Lower lobe of right lung (tissue), 2 donors: ENCODE measurements around the gene GALNTL6. TPM values are rescaled to one million over a fixed set of nuclear protein-coding genes. Genes with fewer than 3 reads are reported as not detected.

Experiments used
- ATAC-seq, 2 donors: fragments of 200-7000 bp; cut with Tn5 transposase; one replicate each; pipeline ENCODE4 v1.9.1; 2020 to 2022; ENCODE audit warnings: mild to moderate bottlenecking in 2 of 2, moderate library complexity in 2 of 2
- DNase-seq: peaks from one replicate; pipeline ENCODE4 v3.0.0-alpha.2; 2020
- H3K27ac ChIP-seq: fragments of 200-600 bp; one replicate; pipeline ENCODE4 v1.8.0; 2022
- H3K27me3 ChIP-seq: fragments of 200-600 bp; one replicate; pipeline ENCODE4 v1.8.0; 2022; ENCODE audit warnings: low read depth
- H3K36me3 ChIP-seq: fragments of 200-600 bp; one replicate; pipeline ENCODE4 v1.8.0; 2022; ENCODE audit warnings: mild to moderate bottlenecking
- H3K4me1 ChIP-seq: fragments of 200-600 bp; one replicate; pipeline ENCODE4 v1.8.0; 2022
- H3K4me3 ChIP-seq: fragments of 200-600 bp; one replicate; pipeline ENCODE4 v1.8.0; 2022; ENCODE audit warnings: mild to moderate bottlenecking
- H3K9me3 ChIP-seq: fragments of 200-600 bp; one replicate; pipeline ENCODE4 v1.8.0; 2022
- CTCF ChIP-seq: fragments of 200-600 bp; IDR thresholded peaks from one replicate; pipeline ENCODE4 v1.8.0; 2022; ENCODE audit warnings: antibody characterized with exemption, mild to moderate bottlenecking
- intact Hi-C: fragments of 100-400 bp; cut with DNase I; formaldehyde crosslinking; loops from one replicate; pipeline ENCODE4 v1.11.0; 2022
- total RNA-seq: library from RNA; stranded (reverse); fragmentation: NEBNext Ultra II Directional; extraction: Animal tissue kit (Norgen Biotek cat#: 25700); gene quantifications from one replicate; pipeline ENCODE4 v1.2.1, GENCODE V29; 2021
- donor health status: DM: no; HTN: yes; CAD: no; lungs with severe emphysema.

The GALNTL6 gene
- total RNA-seq, 1 donor from 2014 or later, result not detected

GRCh38 chr4:172127168-172127567 lies 314.0 kb downstream of the GALNTL6 start:
- no peak overlapping the region for H3K4me3 ChIP-seq
- H3K36me3 ChIP-seq, result no peaks in the 10 kb centered on the region
- no peaks in the 10 kb centered on the region for H3K4me1 ChIP-seq
- H3K27ac ChIP-seq, result no peak overlapping the region
- ATAC-seq, result peak in 1 of 2 donors; percentile 29
- no peak for DNase-seq
- H3K27me3 ChIP-seq, result no peaks in the 10 kb centered on the region
- TF ChIP-seq CTCF, result no peak
- no peaks in the 10 kb centered on the region for H3K9me3 ChIP-seq
- intact Hi-C loops, result no loop called here

GRCh38 chr4:172129593-172129992 lies 316.4 kb downstream of the GALNTL6 start:
- Histone ChIP-seq H3K4me3 (no peak overlapping the region), H3K27me3 (no peaks in the 10 kb centered on the region), H3K9me3 (no peaks in the 10 kb centered on the region), H3K27ac (no peak overlapping the region), H3K36me3 (no peaks in the 10 kb centered on the region), H3K4me1 (no peaks in the 10 kb centered on the region)
- DNase-seq, result no peak
- intact Hi-C loops, result no loop called here
- no peak for TF ChIP-seq CTCF
- ATAC-seq, result no peak

- TF ChIP-seq CTCF, result no peak
- Histone ChIP-seq H3K36me3 (no peaks in the 10 kb centered on the region), H3K4me3 (no peak overlapping the region), H3K27me3 (no peaks in the 10 kb centered on the region), H3K27ac (no peak overlapping the region), H3K4me1 (no peaks in the 10 kb centered on the region), H3K9me3 (no peaks in the 10 kb centered on the region)
- no peak for DNase-seq
- ATAC-seq, result no peak
- intact Hi-C loops, result no loop called here
Observed at GRCh38 chr4:172134521-172134920, 321.3 kb downstream of the GALNTL6 start.

GRCh38 chr4:172141025-172141424 lies 327.8 kb downstream of the GALNTL6 start:
- no peak for TF ChIP-seq CTCF
- no peak for ATAC-seq
- H3K36me3 ChIP-seq, result no peaks in the 10 kb centered on the region

GRCh38 chr4:172142281-172142741 lies 329.1 kb downstream of the GALNTL6 start:
- TF ChIP-seq CTCF, result no peak
- Histone ChIP-seq H3K27ac (no peak overlapping the region), H3K9me3 (no peaks in the 10 kb centered on the region), H3K4me3 (no peak overlapping the region), H3K36me3 (no peaks in the 10 kb centered on the region), H3K4me1 (no peaks in the 10 kb centered on the region), H3K27me3 (no peaks in the 10 kb centered on the region)
- DNase-seq (no peak), ATAC-seq (no peak)
- intact Hi-C loops, result no loop called here

More at GRCh38 chr4:172141025-172141424, 327.8 kb downstream of the GALNTL6 start:
- intact Hi-C loops, result no loop called here
- no peak overlapping the region for H3K4me3 ChIP-seq
- no peak overlapping the region for H3K27ac ChIP-seq
- no peak for DNase-seq
- H3K9me3 ChIP-seq, result no peaks in the 10 kb centered on the region
- no peaks in the 10 kb centered on the region for H3K27me3 ChIP-seq
- H3K4me1 ChIP-seq, result no peaks in the 10 kb centered on the region
